NT2/D1 (cell line): ENCODE measurements around the gene POLN.

ENCODE experiments used
- SUZ12 ChIP-seq: IDR thresholded peaks from 2 replicates; pipeline ENCODE4 v1.6.1; 2011; ENCODE audit not compliant: insufficient read length, insufficient read depth; ENCODE audit errors: extremely low read depth
- ZNF274 ChIP-seq: IDR thresholded peaks from 2 replicates; pipeline ENCODE4 v1.6.1; 2011; ENCODE audit warnings: mild to moderate bottlenecking, low read depth, low read length

DNA sequence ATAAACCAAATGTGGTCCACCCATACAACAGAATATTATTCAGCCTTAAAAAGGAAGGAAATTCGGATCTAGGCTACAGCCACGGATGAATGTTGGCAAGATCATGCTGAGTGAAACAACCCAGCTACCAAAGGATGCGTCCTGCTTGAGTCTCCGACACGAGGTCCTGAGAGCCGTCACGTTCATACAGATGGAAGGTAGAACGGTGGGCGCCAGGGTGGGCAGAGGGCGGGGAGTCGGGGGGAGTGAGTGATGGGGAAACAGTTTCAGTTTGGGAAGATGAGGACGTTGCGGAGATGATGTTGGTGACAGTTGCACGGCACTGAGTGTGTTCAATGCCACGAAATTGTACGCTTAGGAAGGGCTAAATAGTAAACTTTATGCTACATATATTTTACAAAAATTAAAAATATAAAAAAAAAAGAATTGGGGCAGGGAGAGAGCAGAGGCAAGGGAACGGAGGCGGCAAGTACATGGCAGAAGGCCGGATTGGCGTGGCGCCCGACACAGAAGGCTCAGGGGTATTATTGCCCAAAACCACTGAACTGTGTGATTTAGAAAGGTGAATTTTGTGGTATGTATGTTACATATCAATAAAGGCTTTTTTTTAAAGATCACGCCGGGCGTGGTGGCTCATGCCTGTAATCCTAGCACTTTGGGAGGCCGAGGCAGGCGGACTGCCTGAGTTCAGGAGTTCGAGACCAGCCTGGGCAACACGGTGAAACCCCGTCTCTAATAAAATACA lies 34.8 kb upstream of the POLN start:
- TF ChIP-seq SUZ12 = no peak
- no peak for TF ChIP-seq ZNF274
